HCT116 (cell line): ENCODE data around the gene RAP1GAP2.

Experiments used
- EZH2 ChIP-seq: fragments of 200-600 bp; sonication (generic); IDR thresholded peaks from 2 replicates; pipeline ENCODE4 v1.6.1; 2017; ENCODE audit warnings: antibody characterized with exemption, mixed run types
- POLR2A ChIP-seq: IDR thresholded peaks from 2 replicates; pipeline ENCODE4 v1.7.0; 2011; ENCODE audit warnings: borderline replicate concordance; ENCODE audit not compliant: insufficient read depth, insufficient read length; ENCODE audit errors: extremely low read depth
- RAD21 ChIP-seq: IDR thresholded peaks from 2 replicates; pipeline ENCODE4 v1.6.1; 2012; ENCODE audit warnings: low read depth, mild to moderate bottlenecking
- SP1 ChIP-seq: IDR thresholded peaks from 2 replicates; pipeline ENCODE4 v1.6.1; 2012; ENCODE audit warnings: low read depth
- ZNF274 ChIP-seq: fragments of 200-500 bp; sonication (Bioruptor generic); IDR thresholded peaks from 2 replicates; pipeline ENCODE4 v1.6.1; 2014; ENCODE audit warnings: mild to moderate bottlenecking, low read depth, low read length, inconsistent platforms
- TF ChIP-seq, protein P1 (sequence below), 3 experiments: fragments of 200-600 bp in 1 of 3; sonication (generic) in 1 of 3; IDR thresholded peaks in 2 of 3; conservative IDR thresholded peaks in 1 of 3; 2 replicates each; pipeline ENCODE4 v1.5.1; 2012 to 2017; ENCODE audit warnings: low read depth in 2 of 3, low read length in 2 of 3, antibody characterized with exemption in 1 of 3, borderline replicate concordance in 1 of 3, control low read depth in 1 of 3, mild to moderate bottlenecking in 1 of 3, mixed read lengths in 1 of 3, mixed run types in 1 of 3, moderate library complexity in 1 of 3; ENCODE audit not compliant: insufficient read depth in 1 of 3
- TF ChIP-seq, protein P2 (sequence below): IDR thresholded peaks from 2 replicates; pipeline ENCODE4 v1.6.1; 2012; ENCODE audit warnings: low read depth

DNA sequence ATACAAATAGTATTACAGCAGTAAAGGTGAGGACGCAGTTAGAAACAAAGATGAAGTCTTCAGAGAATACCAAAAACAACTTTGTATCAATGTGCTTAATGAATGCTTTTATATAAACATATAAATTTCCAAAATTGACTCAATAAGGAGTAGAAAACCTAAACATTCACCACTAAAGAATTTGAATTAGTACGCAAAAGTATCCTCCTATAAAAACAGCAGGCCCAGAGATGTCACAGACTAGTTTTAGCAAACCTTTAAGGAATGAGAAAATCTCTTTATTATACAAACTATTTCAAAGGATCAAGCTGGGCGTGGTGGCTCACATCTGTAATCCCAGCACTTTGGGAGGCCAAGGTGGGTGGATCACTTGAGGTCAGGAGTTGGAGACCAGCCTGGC is 180.9 kb downstream of the RAP1GAP2 start:
- no peak for TF ChIP-seq ZNF274
- TF ChIP-seq SP1: no peak
- TF ChIP-seq, protein P1, sequence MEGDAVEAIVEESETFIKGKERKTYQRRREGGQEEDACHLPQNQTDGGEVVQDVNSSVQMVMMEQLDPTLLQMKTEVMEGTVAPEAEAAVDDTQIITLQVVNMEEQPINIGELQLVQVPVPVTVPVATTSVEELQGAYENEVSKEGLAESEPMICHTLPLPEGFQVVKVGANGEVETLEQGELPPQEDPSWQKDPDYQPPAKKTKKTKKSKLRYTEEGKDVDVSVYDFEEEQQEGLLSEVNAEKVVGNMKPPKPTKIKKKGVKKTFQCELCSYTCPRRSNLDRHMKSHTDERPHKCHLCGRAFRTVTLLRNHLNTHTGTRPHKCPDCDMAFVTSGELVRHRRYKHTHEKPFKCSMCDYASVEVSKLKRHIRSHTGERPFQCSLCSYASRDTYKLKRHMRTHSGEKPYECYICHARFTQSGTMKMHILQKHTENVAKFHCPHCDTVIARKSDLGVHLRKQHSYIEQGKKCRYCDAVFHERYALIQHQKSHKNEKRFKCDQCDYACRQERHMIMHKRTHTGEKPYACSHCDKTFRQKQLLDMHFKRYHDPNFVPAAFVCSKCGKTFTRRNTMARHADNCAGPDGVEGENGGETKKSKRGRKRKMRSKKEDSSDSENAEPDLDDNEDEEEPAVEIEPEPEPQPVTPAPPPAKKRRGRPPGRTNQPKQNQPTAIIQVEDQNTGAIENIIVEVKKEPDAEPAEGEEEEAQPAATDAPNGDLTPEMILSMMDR (IDR thresholded peaks at IDR 0.05 in 2 of 3, conservative IDR thresholded peaks at IDR 0.05 in 1 of 3; ENCODE audit: borderline replicate concordance in 1 of 3, insufficient read depth in 1 of 3, low read depth in 2 of 3, low read length in 2 of 3): no peak
- no peak for TF ChIP-seq RAD21
- TF ChIP-seq EZH2: no peak
- TF ChIP-seq POLR2A: no peak
- TF ChIP-seq, protein P2, sequence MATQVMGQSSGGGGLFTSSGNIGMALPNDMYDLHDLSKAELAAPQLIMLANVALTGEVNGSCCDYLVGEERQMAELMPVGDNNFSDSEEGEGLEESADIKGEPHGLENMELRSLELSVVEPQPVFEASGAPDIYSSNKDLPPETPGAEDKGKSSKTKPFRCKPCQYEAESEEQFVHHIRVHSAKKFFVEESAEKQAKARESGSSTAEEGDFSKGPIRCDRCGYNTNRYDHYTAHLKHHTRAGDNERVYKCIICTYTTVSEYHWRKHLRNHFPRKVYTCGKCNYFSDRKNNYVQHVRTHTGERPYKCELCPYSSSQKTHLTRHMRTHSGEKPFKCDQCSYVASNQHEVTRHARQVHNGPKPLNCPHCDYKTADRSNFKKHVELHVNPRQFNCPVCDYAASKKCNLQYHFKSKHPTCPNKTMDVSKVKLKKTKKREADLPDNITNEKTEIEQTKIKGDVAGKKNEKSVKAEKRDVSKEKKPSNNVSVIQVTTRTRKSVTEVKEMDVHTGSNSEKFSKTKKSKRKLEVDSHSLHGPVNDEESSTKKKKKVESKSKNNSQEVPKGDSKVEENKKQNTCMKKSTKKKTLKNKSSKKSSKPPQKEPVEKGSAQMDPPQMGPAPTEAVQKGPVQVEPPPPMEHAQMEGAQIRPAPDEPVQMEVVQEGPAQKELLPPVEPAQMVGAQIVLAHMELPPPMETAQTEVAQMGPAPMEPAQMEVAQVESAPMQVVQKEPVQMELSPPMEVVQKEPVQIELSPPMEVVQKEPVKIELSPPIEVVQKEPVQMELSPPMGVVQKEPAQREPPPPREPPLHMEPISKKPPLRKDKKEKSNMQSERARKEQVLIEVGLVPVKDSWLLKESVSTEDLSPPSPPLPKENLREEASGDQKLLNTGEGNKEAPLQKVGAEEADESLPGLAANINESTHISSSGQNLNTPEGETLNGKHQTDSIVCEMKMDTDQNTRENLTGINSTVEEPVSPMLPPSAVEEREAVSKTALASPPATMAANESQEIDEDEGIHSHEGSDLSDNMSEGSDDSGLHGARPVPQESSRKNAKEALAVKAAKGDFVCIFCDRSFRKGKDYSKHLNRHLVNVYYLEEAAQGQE: no peak
